Activated T-helper 9 cell treated with anti-CD3 and anti-CD28 coated beads, Interleukin-2, amount 50 U/mL, for 16 hours (primary cell): Measurements from ENCODE around the gene POGK.
"Not testable (repeated sequence)": the region's sequence is repeated elsewhere in the genome, so short reads cannot be mapped to it uniquely, and the experiment has no call there.

ENCODE experiments used
- DNase-seq: peaks from one replicate; pipeline ENCODE4 v3.0.0-alpha.2; 2020; ENCODE audit warnings: low read depth

Gene POGK

GRCh38 chr1:166838766-166839599 is at the start of gene POGK:
Gene POGK (plus strand): TSS chr1:166839475. CDS start chr1:166840957, 1,482 bp downstream.
- DNase-seq = peak; percentile 78

GRCh38 chr1:166796620-166797236 is 42.5 kb upstream of the POGK start:
- no peak for DNase-seq

DNA sequence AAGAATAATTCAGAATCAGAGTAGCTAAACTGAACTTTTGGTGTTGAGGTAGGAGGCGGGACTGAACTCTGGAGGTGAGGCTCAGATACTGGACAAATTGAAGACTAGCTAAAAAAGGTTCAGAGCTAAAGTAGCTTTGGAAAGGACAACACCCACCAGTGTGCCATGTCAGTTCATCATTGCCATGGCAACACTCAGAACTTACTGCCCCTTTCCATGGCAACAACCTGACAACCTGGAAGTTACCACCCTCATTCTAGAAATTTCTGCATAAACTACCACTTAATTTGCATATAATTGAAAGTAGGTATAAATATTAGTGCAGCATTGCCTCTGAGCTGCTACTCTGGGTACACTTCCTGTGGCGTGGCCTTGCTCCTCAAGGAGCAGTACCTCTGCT is 30.3 kb upstream of the POGK start:
- DNase-seq = no peak

- DNase-seq = no peak
Observed at GRCh38 chr1:166811691-166812090, 27.6 kb upstream of the POGK start.

- DNase-seq = no peak
Observed at GRCh38 chr1:166813508-166814223, 25.6 kb upstream of the POGK start.

- no peak for DNase-seq
Observed at GRCh38 chr1:166814611-166815010, 24.7 kb upstream of the POGK start.

- no peak for DNase-seq
Observed at GRCh38 chr1:166819974-166820373, 19.3 kb upstream of the POGK start.

- no peak for DNase-seq
Observed at GRCh38 chr1:166822385-166822784, 16.9 kb upstream of the POGK start.

- DNase-seq = no peak
Observed at GRCh38 chr1:166827426-166827825, 11.8 kb upstream of the POGK start.

- DNase-seq = not testable (repeated sequence)
Observed at GRCh38 chr1:166829762-166830161, 9.5 kb upstream of the POGK start.

DNA sequence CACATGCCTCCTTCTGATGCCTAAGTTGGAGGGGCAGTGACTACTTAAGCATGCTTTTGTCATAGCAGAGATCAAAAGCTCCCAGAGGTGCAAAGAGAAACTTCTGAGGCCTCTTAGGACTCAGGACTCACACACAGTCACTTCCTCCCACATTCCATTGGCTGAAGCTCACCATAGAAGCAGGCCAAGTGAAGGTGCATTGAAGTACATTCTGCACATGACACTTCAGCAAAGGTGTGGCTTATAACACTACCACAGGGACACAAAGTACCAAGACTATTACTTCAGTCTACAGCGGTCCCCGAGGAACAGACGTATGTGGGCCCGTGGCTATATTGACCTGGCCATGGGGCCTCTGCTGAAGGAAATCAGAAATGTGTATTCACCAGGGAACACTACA is 2.5 kb upstream of the POGK start:
- no peak for DNase-seq

DNA sequence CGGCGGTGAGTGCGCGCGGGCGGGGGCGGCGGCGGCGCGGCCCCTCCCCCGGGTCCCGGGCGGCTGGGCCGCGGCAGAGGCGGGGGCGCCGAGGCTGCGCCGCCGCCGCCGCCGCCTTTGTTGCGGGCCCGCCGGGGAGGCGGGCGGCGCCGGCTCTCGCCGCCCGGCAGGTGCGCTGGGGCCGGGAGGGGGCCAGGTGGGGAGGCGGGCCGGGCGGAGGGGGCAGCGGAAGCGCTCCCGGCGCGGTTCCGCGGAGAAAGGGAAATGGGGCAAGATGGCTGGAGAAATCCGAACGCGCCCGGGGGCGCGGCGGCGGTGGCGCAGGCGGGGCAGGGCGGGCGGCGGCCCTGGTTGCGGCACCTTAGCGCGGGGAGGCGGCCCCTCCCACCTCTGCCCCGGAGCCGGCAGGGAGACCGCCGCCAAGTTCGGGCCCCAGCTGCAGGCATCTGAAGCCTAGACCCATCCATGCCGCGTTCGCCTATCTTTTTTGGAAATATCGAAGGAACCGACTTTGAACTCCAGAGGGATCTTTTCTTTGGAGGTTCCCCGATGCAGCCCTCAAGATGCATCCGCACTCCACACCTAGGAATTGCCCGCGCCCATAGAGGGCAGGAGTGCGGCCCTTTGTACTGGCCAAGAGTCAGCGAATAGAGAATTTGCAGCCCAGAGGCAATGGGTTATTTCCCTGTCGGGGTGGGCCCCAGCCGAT is 479 bp downstream of the POGK start:
- peak; percentile 50 for DNase-seq

DNA sequence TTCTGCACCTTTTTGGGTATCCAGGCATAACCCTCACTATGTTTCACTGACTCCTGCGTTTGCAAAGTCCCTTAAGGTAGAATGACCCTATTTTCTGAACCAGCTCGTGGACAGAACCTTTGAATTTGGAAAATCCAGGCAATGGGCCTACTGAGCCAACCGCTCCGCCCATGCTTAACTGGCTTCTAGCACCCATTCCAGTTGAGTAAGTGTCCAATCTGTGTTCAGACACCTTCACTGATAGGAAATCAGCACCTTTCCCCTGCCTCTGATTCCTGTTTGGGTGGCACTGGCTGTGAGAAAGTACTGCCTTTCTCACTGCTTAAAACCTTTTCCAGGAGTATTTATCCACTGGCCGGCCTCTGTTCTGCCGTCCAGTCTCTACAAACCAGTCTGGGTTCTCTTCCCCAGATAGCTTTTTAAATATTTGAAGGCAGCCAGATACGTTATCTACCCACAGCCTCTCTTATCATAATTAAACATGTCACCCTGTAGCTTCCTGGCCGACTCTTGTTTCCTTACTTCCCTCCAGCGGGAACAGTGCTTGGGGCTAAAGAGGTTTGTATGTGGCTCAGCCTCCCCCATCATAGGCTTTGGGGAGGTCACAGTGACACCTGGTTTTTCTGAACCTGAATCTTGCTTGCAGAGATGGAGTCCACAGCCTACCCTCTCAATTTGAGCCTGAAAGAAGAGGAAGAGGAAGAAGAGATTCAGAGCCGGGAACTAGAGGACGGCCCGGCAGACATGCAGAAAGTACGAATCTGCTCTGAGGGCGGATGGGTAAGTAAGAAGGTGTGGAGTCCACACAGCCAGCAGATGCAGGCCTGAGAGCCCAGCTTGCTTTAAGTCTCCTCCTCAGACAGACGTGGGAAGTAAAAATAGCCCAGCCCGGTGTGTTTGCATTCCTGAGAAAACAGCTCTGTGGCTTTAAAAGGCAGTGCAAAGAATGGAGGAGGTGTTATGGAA is 1.3 kb downstream of the POGK start:
- no peak for DNase-seq

- DNase-seq = no peak
Observed at GRCh38 chr1:166843322-166843721, 4.0 kb downstream of the POGK start.

DNA sequence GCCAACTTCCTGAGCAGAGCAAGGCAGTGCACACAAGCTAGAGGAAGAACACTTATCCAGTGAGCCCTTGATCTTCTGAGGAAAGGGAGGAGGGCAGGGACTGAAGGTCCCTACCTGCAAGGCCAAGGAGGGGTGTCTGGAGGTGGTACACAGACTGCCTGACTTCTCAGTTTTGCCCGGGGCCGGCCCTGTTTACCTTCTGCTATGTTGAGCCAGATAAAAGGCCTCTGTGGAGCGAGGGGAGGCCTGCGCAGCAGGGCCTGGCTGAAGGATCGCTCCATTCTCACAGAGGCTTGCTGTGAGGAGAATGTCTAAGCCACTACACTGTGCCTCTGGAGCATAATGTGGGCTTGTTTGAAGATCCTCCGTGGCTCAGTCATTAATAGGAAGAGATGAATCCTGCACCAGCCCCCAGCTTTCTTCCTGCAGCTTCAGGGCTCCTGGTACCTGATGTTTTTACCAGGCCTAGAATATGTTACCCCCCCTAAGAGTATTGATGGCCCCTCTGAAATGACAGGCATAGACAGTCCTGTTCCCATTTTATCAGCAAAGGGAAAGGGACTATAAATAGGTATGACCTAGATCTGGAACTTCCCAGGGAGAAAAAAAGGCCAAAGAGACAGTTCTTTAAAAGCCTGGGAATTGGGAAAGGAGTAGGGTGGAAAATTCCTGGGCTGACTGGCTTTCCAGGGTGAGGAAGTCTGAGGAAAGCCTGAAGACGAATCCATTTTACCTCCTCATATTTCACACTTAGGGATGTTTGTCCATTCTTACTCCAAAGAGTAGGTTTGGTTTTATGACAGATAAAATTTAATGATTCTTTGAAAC is 4.7 kb downstream of the POGK start:
- no peak for DNase-seq

GRCh38 chr1:166844791-166845190 is 5.5 kb downstream of the POGK start:
- DNase-seq = no peak

DNA sequence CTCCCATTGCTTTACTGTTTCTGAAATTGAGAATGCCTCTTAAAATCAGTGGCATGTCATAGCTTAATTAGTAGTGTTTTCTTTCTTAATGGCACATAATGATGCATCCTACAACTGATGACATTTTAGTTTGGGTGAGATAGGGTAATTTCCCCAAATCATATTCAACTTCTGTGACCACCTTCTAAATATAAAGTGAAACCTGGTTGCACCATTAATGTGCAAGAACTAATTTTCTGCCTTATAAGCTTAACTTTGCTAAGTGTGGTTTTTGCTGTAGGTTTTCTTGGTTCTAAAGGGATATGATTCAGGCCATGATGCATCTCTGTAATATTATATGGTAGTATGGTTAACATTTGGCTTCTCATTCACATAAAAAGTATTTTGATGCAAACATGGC is 8.9 kb downstream of the POGK start:
- no peak for DNase-seq

- DNase-seq = no peak
Observed at GRCh38 chr1:166849135-166849534, 9.9 kb downstream of the POGK start.

GRCh38 chr1:166852918-166853317 is 13.6 kb downstream of the POGK start:
- DNase-seq = no peak

DNA sequence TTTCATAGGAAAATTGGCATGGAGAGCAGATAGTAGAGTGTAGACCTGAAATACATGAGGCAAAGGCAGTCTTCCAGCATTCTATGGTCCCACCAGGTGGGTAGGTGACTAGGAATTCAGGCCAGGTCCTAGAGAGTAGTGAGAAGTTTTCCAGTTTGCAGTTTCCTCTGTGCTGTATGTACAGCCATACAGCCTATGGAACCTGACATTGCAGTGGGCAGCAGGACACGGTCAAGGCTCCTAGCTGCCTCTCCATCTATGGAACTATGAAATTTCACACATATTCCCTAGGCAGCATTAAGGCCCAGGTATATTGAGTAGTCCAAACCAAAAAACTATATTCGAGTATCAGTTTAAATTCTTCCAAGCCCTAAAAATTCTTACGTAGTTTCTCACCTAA is 16.3 kb downstream of the POGK start:
- no peak for DNase-seq
